Endothelial cell of umbilical vein (primary cell): ENCODE results near the gene SUMF1. TPM values are rescaled to one million over a fixed set of nuclear protein-coding genes. Genes with fewer than 3 reads are reported as not detected.

Experiments
- BruUV-seq: library from RNA; stranded (reverse); fragments of 400-500 nt; replicated peaks from 2 replicates; lab custom pipeline; 2021; lab: Mats Ljungman, UMichigan
- CTCF ChIA-PET: fragments of 300-600, 350-600 bp; sonication (Branson Sonifier 250); formaldehyde crosslinking; loops from one replicate; lab custom pipeline; 2021; ENCODE audit warnings: antibody characterized with exemption, inconsistent platforms; lab: Charles Lee
- POLR2A ChIA-PET: fragments of 300-600, 350-600 bp; sonication (Branson Sonifier 250); formaldehyde crosslinking; loops from one replicate; lab custom pipeline; 2021; ENCODE audit warnings: antibody characterized with exemption, inconsistent platforms; lab: Charles Lee
- DNase-seq: peaks from one replicate; pipeline ENCODE4 v3.0.0-alpha.2; 2011; ENCODE audit warnings: low read depth, low spot score
- FAIRE-seq: peaks from 2 replicates; lab custom pipeline; 2011; peaks lifted over from hg19 to GRCh38; lab: Jason Lieb, UNC
- H2AFZ ChIP-seq: 2 replicates; pipeline ENCODE4 v1.6.0; 2012; ENCODE audit warnings: low read depth, low read length, control low read depth, inconsistent platforms
- H3K27ac ChIP-seq: 2 replicates; pipeline ENCODE4 v1.5.1; 2011; ENCODE audit warnings: low read depth, mild to moderate bottlenecking, control low read depth, low read length, moderate library complexity; ENCODE audit not compliant: insufficient read depth
- H3K27me3 ChIP-seq, 2 experiments: 2 replicates each; pipeline versions ENCODE4 v1.6.0 to v1.6.1; 2011; ENCODE audit warnings: low read length in 2 of 2, mixed read lengths in 1 of 2; ENCODE audit not compliant: control insufficient read depth in 2 of 2, insufficient read depth in 2 of 2
- H3K36me3 ChIP-seq, 2 experiments: 2 replicates in 1 of 2; 3 replicates in 1 of 2; pipeline ENCODE4 v1.5.1; 2011; ENCODE audit warnings: low read length in 2 of 2, mild to moderate bottlenecking in 1 of 2, moderate library complexity in 1 of 2; ENCODE audit not compliant: control insufficient read depth in 2 of 2, insufficient read depth in 2 of 2; ENCODE audit errors: extremely low read depth in 1 of 2
- H3K4me1 ChIP-seq: 3 replicates; pipeline ENCODE4 v1.5.1; 2011; ENCODE audit warnings: mild to moderate bottlenecking, low read length; ENCODE audit not compliant: control insufficient read depth, insufficient read depth; ENCODE audit errors: extremely low read depth
- H3K4me2 ChIP-seq: 2 replicates; pipeline ENCODE4 v1.6.1; 2011; ENCODE audit warnings: low read length, control low read depth, mixed read lengths; ENCODE audit not compliant: insufficient read depth
- H3K4me3 ChIP-seq, 3 experiments: fragments of 200-600 bp in 1 of 3; sonication (generic), shearing (Covaris generic) in 1 of 3; replicated peaks in 1 of 3; 2 replicates each; pipeline ENCODE4 v1.5.1; 2011 to 2016; ENCODE audit warnings: control low read depth in 3 of 3, low read length in 3 of 3, mild to moderate bottlenecking in 2 of 3, inconsistent platforms in 1 of 3, low read depth in 1 of 3, moderate library complexity in 1 of 3; ENCODE audit not compliant: insufficient read depth in 1 of 3
- H3K79me2 ChIP-seq: 2 replicates; pipeline ENCODE4 v1.6.0; 2012; ENCODE audit warnings: low read length, inconsistent platforms; ENCODE audit not compliant: control insufficient read depth, insufficient read depth
- H3K9ac ChIP-seq: replicated peaks from 2 replicates; pipeline ENCODE3; 2011; ENCODE audit warnings: low read length, control low read depth; ENCODE audit not compliant: insufficient read depth; ENCODE audit errors: extremely low read depth
- H3K9me1 ChIP-seq: replicated peaks from 3 replicates; pipeline ENCODE4 v1.6.0; 2011; ENCODE audit warnings: mild to moderate bottlenecking, low read length; ENCODE audit not compliant: control insufficient read depth, insufficient read depth; ENCODE audit errors: extremely low read depth
- H3K9me3 ChIP-seq: replicated peaks from 2 replicates; pipeline ENCODE4 v1.5.1; 2012; ENCODE audit warnings: low read length, inconsistent platforms; ENCODE audit not compliant: control insufficient read depth, insufficient read depth
- H4K20me1 ChIP-seq: replicated peaks from 2 replicates; pipeline ENCODE3; 2011; ENCODE audit warnings: mild to moderate bottlenecking, low read length; ENCODE audit not compliant: control insufficient read depth, insufficient read depth; ENCODE audit errors: extremely low read depth
- EZH2 ChIP-seq: IDR thresholded peaks from 2 replicates; pipeline ENCODE4 v1.6.1; 2012; ENCODE audit warnings: borderline replicate concordance, low read depth, mild to moderate bottlenecking, moderate library complexity, low read length, inconsistent platforms; ENCODE audit not compliant: severe bottlenecking
- FOS ChIP-seq: IDR thresholded peaks from 2 replicates; pipeline ENCODE4 v1.6.1; 2011; ENCODE audit warnings: mild to moderate bottlenecking, low read length, moderate library complexity, borderline replicate concordance; ENCODE audit not compliant: insufficient read depth
- GATA2 ChIP-seq: IDR thresholded peaks from 2 replicates; pipeline ENCODE4 v1.7.0; 2011; ENCODE audit warnings: low read depth, mild to moderate bottlenecking, moderate library complexity, mixed read lengths, low read length; ENCODE audit not compliant: insufficient read length, insufficient read depth
- JUN ChIP-seq: IDR thresholded peaks from 2 replicates; pipeline ENCODE4 v1.6.1; 2011; ENCODE audit warnings: borderline replicate concordance, low read depth; ENCODE audit not compliant: insufficient read length, insufficient read depth
- MYC ChIP-seq: IDR thresholded peaks from one replicate; pipeline ENCODE4 v1.6.1; 2011; ENCODE audit warnings: mild to moderate bottlenecking, low read depth, low read length
- POLR2A ChIP-seq: IDR thresholded peaks from 2 replicates; pipeline ENCODE4 v1.6.1; 2012; ENCODE audit warnings: low read depth, mild to moderate bottlenecking, control low read depth, low read length
- POLR2AphosphoS5 ChIP-seq: IDR thresholded peaks from 2 replicates; pipeline ENCODE4 v1.6.1; 2012; ENCODE audit warnings: low read depth, mild to moderate bottlenecking, control low read depth, low read length, moderate library complexity; ENCODE audit not compliant: insufficient read depth
- dilution Hi-C: fragments of 300-500 bp; cut with MboI; formaldehyde crosslinking; loops from one replicate; pipeline ENCODE4 v1.15.0; 2019; ENCODE audit warnings: low sequenced_read_pairs; ENCODE audit not compliant: extremely low pct_ligation_motif_present
- intact Hi-C: fragments of 100-400 bp; cut with micrococcal nuclease; formaldehyde crosslinking; loops from one replicate; pipeline ENCODE4 v1.10.0; 2022
- polyA plus RNA-seq, 4 experiments: library from polyadenylated mRNA; depleted of rRNA in 3 of 4; stranded (reverse) in 3 of 4; unstranded in 1 of 4; fragments of >200 nt; gene quantifications; 2 replicates each; pipeline versions ENCODE4 v1.2.1 to v1.2.3, GENCODE V29; 2011 to 2012; ENCODE audit warnings: missing spikeins in 1 of 4
- total RNA-seq: library from RNA; stranded (reverse); gene quantifications from 2 replicates; pipeline ENCODE4 v1.2.3, GENCODE V29; 2021
- TF ChIP-seq, protein P1 (sequence below): IDR thresholded peaks from 2 replicates; pipeline ENCODE4 v1.6.1; 2011; ENCODE audit not compliant: insufficient read depth, insufficient read length
- TF ChIP-seq, protein P2 (sequence below), 2 donors: IDR thresholded peaks; 1 replicate in 1 of 2; 2 replicates in 1 of 2; pipeline ENCODE4 v1.5.1; 2011; ENCODE audit warnings: low read length in 2 of 2, mild to moderate bottlenecking in 2 of 2, moderate library complexity in 2 of 2, control low read depth in 1 of 2, inconsistent platforms in 1 of 2, low read depth in 1 of 2; ENCODE audit not compliant: insufficient read depth in 1 of 2; ENCODE audit errors: extremely low read depth in 1 of 2

Gene SUMF1
- total and polyA plus RNA-seq, 2 donors (not counting 3 experiments of a cell fraction or from before 2014, with no cell fraction given) = 31.5 to 46.8 TPM

DNA sequence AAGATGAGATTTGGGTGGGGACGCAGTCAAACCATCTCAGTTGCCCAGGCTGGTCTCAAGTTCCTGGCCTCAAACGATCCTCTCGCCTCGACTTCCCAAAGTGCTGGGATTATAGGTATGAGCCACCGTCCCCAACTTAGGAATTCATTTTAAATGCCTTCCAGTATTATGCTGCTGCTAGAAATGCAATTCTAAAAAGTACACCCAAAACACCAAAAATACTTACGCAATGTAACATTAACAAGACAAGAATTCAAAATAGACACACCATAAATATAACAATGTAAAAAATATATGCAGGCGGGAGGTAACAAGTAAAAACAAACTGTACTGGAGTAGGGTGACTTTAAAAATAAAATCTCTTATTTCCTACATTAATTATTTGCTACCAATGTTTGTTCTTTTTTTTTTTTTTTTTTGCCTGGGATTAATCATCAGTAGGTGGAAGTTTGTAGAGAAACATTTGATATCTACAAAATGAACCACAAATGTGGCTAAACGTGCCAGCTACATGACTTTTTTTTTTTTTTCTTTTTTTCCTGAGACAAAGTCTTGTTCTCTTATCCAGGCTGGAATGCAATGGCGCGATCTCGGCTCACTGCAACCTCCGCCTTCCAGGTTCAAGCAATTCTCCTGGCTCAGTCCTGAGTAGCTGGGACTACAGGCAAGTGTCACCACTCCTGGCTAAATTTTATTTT, 107.1 kb downstream of the SUMF1 start:
- no peak overlapping the region for H3K4me2 ChIP-seq
- H3K27ac ChIP-seq = no peak overlapping the region
- DNase-seq (no peak), FAIRE-seq (no peak)
- peaks cover 12% of the 10 kb centered on the region for H3K4me1 ChIP-seq
- H2AFZ ChIP-seq = no peak overlapping the region
- H3K9me1 ChIP-seq = no peaks in the 10 kb centered on the region
- no peak overlapping the region for H3K9ac ChIP-seq
- intact Hi-C loops = no loop called here
- H3K79me2 ChIP-seq = no peaks in the 10 kb centered on the region
- BruUV-seq = no TSS peak
- no peak overlapping the region for H3K4me3 ChIP-seq
- H3K27me3 ChIP-seq = no peaks in the 10 kb centered on the region
- ChIA-PET POLR2A (interaction anchor here (0.6 kb wide), 1 partner anchor 55 kb away, joined by 5 read pairs; no protein-coding TSS in a partner anchor), CTCF (interaction anchor here (1.2 to 1.6 kb wide), 2 partner anchors 9 to 14 kb away, joined by 4 to 9 read pairs; no protein-coding TSS in a partner anchor)
- peaks cover 0 to 3% of the 10 kb centered on the region in 2 experiments for H3K36me3 ChIP-seq
- TF ChIP-seq POLR2AphosphoS5 (no peak), FOS (no peak), JUN (no peak)
- dilution Hi-C loops = no loop called here
- H4K20me1 ChIP-seq = no peaks in the 10 kb centered on the region
- H3K9me3 ChIP-seq = no peaks in the 10 kb centered on the region

DNA sequence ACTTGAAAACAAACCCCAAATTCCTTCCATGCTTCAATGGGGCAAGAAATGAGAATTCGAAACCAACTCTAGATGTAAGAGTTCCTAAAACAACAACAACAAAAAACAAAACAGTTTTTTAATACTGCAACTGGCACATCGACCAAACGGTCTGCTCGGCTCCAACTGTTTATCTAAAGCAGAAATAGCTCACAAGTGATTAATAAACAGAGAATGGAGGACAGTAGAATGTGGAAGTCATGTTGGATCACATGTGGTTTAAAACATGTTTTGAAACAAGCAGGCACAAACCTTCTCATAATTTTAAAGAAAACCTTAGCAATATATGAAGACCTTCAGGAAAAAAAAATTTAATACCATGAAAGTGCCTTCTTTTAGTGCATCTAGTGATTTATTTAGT, 108.8 kb downstream of the SUMF1 start:
- CTCF ChIA-PET = interaction anchor here (0.6 kb wide), 1 partner anchor 166 kb away, joined by 3 read pairs; no protein-coding TSS in a partner anchor
- intact Hi-C loops (no loop called here), dilution Hi-C loops (no loop called here)
- no peaks in the 10 kb centered on the region for H3K9me1 ChIP-seq
- no peak overlapping the region for H3K27ac ChIP-seq
- DNase-seq = no peak
- no peak overlapping the region for H3K9ac ChIP-seq
- H3K9me3 ChIP-seq = no peaks in the 10 kb centered on the region
- no peak overlapping the region for H3K4me2 ChIP-seq
- BruUV-seq = no TSS peak
- H3K4me3 ChIP-seq = no peak overlapping the region
- no peak for FAIRE-seq
- H4K20me1 ChIP-seq = no peaks in the 10 kb centered on the region
- H3K27me3 ChIP-seq = no peaks in the 10 kb centered on the region
- peaks cover 12% of the 10 kb centered on the region for H3K4me1 ChIP-seq
- peaks cover 0 to 3% of the 10 kb centered on the region in 2 experiments for H3K36me3 ChIP-seq
- TF ChIP-seq GATA2 (no peak), FOS (no peak), EZH2 (no peak), JUN (no peak), POLR2A (no peak), MYC (no peak), POLR2AphosphoS5 (no peak)
- TF ChIP-seq, protein P1, sequence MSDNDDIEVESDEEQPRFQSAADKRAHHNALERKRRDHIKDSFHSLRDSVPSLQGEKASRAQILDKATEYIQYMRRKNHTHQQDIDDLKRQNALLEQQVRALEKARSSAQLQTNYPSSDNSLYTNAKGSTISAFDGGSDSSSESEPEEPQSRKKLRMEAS = no peak
- TF ChIP-seq, protein P2, sequence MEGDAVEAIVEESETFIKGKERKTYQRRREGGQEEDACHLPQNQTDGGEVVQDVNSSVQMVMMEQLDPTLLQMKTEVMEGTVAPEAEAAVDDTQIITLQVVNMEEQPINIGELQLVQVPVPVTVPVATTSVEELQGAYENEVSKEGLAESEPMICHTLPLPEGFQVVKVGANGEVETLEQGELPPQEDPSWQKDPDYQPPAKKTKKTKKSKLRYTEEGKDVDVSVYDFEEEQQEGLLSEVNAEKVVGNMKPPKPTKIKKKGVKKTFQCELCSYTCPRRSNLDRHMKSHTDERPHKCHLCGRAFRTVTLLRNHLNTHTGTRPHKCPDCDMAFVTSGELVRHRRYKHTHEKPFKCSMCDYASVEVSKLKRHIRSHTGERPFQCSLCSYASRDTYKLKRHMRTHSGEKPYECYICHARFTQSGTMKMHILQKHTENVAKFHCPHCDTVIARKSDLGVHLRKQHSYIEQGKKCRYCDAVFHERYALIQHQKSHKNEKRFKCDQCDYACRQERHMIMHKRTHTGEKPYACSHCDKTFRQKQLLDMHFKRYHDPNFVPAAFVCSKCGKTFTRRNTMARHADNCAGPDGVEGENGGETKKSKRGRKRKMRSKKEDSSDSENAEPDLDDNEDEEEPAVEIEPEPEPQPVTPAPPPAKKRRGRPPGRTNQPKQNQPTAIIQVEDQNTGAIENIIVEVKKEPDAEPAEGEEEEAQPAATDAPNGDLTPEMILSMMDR (IDR thresholded peaks at IDR 0.05; ENCODE audit: extremely low read depth in 1 of 2, insufficient read depth in 1 of 2, low read depth in 1 of 2, low read length in 2 of 2) = no peak
- POLR2A ChIA-PET = no interaction called here
- no peak overlapping the region for H2AFZ ChIP-seq
- no peaks in the 10 kb centered on the region for H3K79me2 ChIP-seq
